GM18520 (cell line): Measurements from ENCODE around the gene A4GNT.
"Not testable (repeated sequence)": the region's sequence is repeated elsewhere in the genome, so short reads cannot be mapped to it uniquely, and the experiment has no call there.

Experiments
- ATAC-seq: cut with Tn5 transposase; IDR thresholded peaks from one replicate; pipeline ENCODE4 v1.9.1; 2021; ENCODE audit not compliant: unreplicated experiment

Gene A4GNT

DNA sequence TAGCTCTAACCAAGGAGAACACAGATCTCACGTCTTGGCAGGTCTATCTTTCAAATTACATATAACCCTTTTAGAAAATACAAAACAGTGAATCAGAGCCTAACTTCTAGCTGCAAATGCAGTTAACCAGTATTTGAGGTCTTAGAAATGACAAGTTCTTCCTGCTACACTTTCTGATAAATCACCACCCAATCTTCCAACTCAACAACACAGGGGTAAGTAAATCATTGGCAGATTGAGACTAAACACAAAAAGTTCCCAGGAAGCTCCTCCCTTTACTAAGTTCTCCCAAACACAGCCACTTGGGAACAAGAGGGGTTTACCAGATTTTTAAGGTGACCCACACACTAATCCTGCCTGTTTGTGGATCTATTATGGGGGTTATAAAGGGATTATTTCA, at the start of gene A4GNT:
Gene A4GNT, minus strand, starts transcription at position 152 of the 400 bp plus-strand sequence. CDS start 1,134 bp downstream, outside the sequence.
- ATAC-seq = no peak

GRCh38 chr3:138180375-138181029, 48.3 kb upstream of the A4GNT start:
- ATAC-seq = no peak

DNA sequence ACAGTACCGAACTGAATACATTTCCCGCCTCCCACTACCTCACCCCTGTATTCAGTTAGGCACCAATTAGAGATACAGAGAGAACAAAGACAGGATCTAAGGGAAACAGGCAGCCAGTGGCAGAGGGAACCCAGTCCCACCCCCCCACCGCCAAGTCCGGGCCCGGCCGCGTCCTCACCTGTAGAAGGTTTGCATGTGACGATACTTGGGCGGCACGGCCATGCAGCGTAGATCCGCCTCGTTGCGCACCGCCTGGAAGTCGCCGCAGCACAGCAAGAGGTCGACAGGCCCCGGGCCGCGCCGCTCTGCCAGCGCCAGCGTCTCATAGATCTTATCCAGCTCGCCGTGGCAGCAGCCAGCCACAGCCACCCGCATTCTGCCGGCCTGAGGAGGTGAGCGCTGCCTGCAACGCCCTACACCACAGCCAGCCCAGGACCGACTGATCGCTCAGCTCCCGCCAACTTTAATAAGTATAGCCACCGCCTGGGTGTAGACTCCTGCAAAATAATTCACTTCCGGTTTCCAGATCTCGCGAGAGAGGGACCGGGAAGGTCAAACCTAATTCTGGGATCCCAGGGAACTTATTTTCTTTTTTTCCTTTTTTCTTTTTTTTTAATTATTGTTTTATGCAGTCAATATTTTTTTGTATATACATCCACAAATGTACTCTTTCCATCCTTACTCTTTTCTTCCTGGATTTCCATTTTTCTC, 42.4 kb upstream of the A4GNT start, which contains the start of gene DBR1:
Gene DBR1, minus strand, starts transcription at position 501 of the 711 bp plus-strand sequence. Its CDS starts 126 bp downstream, at position 375.
- peak; percentile 77 for ATAC-seq

GRCh38 chr3:138173769-138174420, 41.7 kb upstream of the A4GNT start:
- no peak for ATAC-seq

DNA sequence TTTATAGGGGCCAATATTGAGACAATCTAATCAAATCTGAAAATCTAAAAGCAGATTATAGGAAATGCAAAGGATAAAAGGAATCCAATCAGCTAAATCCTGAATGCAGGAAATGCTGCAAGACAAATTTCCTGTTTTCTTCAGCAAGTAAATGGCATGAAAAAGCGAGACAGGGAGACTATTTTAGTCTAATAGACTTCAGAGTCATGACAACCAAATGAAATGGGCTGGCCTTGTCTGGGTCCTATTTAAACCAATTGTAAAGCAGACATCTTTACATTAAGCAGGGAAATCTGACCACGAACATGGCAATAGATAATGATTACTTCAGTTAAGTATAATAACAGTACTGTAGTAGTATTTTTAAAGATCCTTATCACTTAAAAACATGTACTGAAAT, 40.4 kb upstream of the A4GNT start:
- no peak for ATAC-seq

GRCh38 chr3:138165061-138165460, 32.9 kb upstream of the A4GNT start:
- no peak for ATAC-seq

DNA sequence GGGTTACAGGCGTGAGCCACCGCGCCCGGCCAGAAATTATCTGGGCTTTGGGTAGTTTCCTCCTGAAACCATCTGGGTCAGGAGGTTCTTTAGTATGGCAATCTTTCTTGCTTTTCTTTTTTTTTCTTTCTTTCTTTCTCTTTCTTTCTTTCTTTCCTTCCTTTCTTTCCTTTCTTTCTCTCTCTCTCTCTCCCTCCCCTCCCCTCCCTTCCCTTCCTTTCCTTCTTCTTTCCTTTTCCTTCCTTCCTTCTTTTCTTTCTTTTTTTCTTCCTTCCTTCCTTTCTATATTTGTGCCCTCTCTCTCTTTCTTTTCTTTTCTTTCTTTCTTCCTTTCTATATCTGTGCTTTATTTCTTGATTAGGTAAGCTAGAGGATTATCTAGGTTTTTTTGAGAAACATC, 25.6 kb upstream of the A4GNT start:
- ATAC-seq = no peak

- ATAC-seq = no peak
These were observed 22.3 kb upstream of the A4GNT start for GRCh38 chr3:138154534-138154933.

- ATAC-seq = no peak
These were observed 16.3 kb upstream of the A4GNT start for GRCh38 chr3:138148503-138148902.

GRCh38 chr3:138142181-138142580, 10.0 kb upstream of the A4GNT start:
- not testable (repeated sequence) for ATAC-seq

GRCh38 chr3:138140940-138141339, 8.8 kb upstream of the A4GNT start:
- ATAC-seq = no peak

DNA sequence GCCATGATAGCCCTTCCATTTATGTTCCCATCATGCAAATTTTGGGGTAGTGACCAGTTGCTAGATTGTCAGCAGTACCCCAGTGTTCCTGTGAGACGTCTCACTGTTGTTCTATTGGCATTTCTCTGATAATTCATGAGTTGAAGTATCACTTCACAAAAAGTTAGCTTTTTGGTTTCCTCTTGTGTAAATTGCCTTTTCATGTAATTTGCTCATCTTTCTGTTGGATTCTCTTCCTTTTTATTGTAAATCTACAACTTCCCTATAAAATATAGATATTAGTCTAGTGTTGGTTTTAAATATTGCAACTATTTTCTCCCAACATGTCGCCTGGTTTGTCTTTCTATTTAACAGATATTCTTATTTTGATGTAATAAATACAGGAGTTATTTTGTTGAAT, 7.5 kb upstream of the A4GNT start:
- no peak for ATAC-seq

DNA sequence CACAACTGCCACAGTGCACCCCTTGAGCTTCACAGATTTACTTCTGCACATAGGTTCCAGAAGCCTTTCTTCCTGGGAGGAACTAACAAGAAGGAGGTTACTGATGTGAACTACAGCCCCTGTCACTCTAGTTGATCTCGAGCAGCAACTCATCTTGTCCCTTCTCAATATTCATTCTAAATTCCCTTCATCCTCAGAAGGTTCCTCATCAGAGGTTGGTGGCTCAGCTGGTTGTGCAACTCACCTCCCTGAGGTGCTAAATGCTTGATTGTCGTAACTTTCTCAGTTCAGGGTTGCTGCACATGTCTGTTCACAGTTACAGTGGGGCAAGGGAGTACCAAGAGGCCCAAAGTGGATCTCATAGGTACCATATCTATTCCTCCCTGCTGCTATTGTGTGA, 5.7 kb upstream of the A4GNT start:
- ATAC-seq = no peak

DNA sequence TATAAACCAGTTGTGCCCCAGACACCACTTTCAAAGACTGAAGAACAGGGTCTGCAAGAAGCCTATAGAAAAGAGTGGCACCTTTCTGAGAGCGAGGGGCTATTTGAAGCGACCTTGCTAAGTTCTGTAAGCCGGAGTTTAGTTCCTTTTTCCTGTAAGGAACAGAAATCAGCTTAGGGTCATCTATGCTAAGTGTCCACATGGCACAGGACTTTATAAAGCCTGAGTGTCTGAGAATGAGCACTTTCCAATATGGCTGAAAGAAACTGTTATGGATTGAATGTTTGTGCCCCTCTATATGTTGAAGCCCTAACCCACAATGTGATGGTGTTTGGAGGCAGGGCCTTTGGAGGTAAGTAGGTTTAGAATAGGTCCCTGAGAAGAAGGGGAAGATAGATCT, 4.0 kb upstream of the A4GNT start:
- ATAC-seq = no peak

GRCh38 chr3:138135833-138136194, 3.6 kb upstream of the A4GNT start:
- ATAC-seq = no peak

DNA sequence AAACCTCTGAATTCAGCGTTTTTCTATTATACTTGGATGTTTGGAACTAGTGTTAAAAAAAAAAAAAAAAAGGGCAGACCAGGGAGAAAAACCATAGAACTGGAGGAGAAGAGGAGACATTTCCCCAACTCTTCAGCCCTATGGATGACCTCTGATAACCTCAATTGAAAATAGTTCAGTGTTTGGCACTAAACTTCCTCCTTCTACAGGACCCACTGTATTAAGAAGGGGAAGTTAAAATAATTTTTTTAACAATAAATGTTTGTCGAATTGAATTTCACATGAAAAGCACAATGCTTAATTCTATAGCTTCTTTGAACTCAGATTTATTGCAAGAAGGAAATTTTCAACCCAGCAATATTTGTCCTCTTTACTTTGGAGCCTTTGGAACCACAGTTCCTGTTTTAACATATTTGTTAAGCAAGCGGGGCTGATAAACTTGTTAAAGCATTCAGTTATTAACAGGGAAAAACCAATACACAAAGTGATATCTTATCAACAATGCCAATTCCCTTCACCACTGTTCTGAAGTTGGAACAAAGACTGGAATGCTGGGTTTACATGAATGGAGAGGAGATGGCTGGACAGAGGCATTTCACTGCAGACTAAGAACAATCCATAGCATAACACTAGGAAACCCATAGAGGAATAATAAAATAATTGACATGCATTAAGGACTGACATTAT, 3.1 kb upstream of the A4GNT start:
- ATAC-seq = no peak

GRCh38 chr3:138127636-138128365, 4.4 kb downstream of the A4GNT start:
- no peak for ATAC-seq

- no peak for ATAC-seq
These were observed 6.5 kb downstream of the A4GNT start for GRCh38 chr3:138125548-138126221.

DNA sequence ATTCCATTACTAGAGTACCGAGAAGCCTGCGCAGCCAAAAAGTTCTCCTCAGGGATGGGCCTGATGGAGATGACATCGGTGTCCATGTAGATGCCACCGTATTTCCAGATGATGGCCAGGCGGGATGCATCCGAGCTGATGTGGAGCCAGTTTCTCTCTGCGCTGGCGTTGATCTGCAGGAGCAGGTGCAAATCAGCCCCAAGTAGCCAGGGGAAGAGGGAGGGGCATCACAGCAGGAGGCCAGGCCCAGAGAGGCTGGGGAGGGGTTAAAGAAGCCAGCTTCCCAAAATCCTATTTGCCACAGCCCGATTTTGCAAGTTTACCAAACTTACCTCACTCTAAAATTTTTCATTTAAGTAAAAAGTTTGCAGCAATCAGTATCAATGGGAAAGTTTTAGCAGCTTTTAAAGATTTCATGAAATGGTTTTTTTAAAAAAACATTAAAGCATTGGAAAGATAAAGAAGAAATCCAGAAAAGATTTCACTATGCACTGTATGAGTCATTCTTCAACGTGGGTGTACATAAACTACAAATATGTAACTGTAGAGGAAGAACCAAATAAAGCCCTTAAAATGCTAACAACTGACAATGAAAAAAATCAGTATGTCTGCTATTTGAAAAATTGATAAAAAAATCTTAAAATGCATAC, 7.4 kb downstream of the A4GNT start:
- no peak for ATAC-seq

DNA sequence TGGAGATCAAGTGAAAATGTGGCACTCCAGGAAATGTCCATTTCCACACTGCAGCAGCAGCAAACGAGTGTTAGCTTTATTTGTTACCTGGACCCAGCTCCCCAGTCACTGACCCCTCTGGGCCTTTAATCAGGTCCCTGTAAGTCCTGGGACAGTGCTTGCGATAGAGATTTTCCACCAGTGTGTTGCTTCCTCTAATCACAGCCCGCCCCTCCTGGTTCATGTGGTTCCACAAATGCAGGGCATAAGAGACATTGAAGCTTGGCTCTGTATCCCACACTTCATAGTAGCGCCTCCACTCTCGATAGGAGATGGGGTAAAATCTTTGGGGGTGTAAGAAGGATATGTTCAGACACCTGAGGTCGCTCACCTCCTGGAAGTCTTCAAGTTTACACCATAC, 8.0 kb downstream of the A4GNT start:
- no peak for ATAC-seq
